ENCODE data around the gene PDE12.

The PDE12 gene

DNA sequence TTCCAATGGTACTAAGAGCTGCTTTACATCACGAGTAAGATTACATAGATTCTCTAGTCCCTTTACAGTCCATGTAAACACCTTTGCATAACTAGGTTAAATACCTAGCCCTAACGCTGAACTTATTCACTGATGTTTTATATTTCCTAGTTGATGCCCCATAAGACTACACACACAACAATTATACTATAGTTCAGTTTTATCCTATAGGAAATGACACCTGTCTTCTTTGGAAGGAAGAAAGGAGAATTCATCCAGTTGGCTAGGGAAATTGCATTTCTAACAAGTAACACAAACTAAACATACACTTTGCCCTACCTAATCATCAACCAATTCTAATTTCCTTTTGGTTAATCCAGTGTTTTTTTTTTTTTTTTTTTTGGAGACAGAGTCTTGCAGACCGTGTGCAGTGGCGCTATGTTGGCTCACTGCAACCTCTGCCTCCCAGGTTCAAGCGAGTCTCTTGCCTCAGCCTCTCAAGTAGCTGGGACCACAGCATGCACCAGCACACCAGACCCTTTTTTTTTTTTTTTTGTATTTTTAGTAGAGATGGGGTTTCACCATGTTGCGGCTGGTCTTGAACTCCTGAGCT lies 13.9 kb downstream of the PDE12 start:
- no peak overlapping the region for H3K4me3 ChIP-seq (ENCODE audit: low read length)
- TF ChIP-seq, protein P1, sequence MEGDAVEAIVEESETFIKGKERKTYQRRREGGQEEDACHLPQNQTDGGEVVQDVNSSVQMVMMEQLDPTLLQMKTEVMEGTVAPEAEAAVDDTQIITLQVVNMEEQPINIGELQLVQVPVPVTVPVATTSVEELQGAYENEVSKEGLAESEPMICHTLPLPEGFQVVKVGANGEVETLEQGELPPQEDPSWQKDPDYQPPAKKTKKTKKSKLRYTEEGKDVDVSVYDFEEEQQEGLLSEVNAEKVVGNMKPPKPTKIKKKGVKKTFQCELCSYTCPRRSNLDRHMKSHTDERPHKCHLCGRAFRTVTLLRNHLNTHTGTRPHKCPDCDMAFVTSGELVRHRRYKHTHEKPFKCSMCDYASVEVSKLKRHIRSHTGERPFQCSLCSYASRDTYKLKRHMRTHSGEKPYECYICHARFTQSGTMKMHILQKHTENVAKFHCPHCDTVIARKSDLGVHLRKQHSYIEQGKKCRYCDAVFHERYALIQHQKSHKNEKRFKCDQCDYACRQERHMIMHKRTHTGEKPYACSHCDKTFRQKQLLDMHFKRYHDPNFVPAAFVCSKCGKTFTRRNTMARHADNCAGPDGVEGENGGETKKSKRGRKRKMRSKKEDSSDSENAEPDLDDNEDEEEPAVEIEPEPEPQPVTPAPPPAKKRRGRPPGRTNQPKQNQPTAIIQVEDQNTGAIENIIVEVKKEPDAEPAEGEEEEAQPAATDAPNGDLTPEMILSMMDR (IDR thresholded peaks at IDR 0.05; ENCODE audit: insufficient read depth, low read depth, low read length, missing control alignments): no peak
- no peak for DNase-seq (ENCODE audit: low read depth)

DNA sequence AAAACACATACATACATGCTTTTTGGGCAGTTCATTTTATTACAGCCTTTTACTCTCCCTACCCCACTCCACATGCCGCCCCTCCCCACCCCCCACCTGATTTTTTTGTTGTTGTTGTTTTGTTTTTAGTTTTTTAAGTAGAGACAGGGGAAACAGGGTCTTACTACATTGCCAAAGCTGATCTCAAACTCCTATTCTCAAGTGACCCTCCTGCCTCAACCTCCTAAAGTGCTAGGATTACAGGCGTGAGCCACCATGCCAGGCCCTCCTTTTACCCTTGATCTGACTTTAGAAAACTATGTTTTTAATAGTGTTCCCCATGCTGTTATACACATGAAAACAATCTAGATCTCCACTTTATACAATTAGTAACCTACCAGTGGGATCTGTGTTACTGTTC lies 14.8 kb downstream of the PDE12 start:
- no peak for DNase-seq (ENCODE audit: low read depth)
- TF ChIP-seq, protein P1 (IDR thresholded peaks at IDR 0.05; ENCODE audit: insufficient read depth, low read depth, low read length, missing control alignments): no peak
- H3K4me3 ChIP-seq (ENCODE audit: low read length): no peak overlapping the region

DNA sequence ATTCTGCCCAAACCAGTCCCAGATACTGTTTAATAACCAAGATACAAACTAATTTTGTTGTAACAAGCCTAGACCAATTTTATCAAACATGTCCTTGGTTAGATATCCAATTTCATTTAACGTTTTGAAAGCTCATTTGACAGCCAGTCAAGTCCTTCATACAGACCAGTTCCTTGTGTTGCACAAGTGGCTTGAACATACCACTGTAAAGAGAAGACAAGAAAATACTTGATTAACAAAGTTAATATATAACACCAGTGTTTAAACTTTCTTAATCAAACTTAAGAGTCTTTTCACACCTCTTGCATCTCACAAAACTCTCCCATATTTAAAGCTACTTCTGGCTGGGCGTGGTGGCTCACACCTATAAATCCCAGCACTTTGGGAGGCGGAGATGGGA lies 16.0 kb downstream of the PDE12 start:
- no peak overlapping the region for H3K4me3 ChIP-seq (ENCODE audit: low read length)
- DNase-seq (ENCODE audit: low read depth): no peak

DNA sequence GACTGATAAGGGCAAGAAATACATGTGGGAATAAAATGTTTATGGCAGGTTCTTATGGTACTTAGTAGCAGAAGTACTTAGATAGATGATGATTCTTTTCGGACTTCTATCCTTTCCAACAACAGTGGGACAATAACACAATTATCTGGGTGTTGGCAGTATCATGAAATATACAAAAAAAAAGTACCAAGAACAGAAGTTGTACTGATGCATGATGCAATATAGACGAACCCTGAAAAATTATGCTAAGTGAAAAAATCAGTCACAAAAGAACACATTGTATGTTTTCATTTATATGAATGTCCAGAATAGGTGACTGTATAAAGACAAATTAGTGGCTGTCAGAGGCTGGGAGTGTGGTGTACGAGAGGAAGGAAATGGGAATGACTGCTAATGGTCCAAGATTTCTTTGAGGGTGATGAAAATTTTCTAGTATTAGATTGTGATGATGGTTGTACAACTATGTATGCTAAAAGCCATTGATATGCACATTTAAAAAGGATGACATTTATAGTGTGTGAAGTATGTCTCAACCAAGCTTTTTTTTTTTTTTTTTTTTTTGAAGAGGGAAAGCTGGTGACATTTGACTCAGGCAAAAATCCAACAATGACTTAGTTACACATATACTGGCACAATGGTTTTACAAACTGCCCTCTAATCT lies 20.0 kb downstream of the PDE12 start:
- TF ChIP-seq, protein P1 (IDR thresholded peaks at IDR 0.05; ENCODE audit: insufficient read depth, low read depth, low read length, missing control alignments): no peak
- no peak for DNase-seq (ENCODE audit: low read depth)
- H3K4me3 ChIP-seq (ENCODE audit: low read length): no peak overlapping the region

More for the DNA sequence above, 16.0 kb downstream of the PDE12 start:
- TF ChIP-seq, protein P1 (IDR thresholded peaks at IDR 0.05; ENCODE audit: insufficient read depth, low read depth, low read length, missing control alignments): no peak

DNA sequence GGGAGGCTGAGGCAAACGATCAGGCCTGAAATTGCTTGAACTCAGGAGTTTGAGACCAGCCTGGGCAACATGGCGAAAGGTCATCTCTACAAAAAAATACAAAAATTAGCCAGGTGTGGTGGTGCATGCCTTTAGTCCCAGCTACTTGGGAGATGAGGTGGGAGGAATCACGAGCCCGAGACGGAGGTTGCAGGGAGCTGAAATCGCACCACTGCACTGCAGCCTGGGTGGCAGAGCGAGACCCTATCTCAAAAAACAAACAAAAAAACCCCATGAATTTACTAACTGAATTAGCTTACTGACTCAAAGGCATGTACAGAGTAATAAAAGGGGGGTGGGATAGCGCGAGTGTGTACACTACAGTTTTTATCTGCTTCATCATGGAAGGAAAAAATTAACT lies 21.7 kb downstream of the PDE12 start:
- TF ChIP-seq, protein P1 (IDR thresholded peaks at IDR 0.05; ENCODE audit: insufficient read depth, low read depth, low read length, missing control alignments): no peak
- no peak for DNase-seq (ENCODE audit: low read depth)
- H3K4me3 ChIP-seq (ENCODE audit: low read length): no peak overlapping the region

DNA sequence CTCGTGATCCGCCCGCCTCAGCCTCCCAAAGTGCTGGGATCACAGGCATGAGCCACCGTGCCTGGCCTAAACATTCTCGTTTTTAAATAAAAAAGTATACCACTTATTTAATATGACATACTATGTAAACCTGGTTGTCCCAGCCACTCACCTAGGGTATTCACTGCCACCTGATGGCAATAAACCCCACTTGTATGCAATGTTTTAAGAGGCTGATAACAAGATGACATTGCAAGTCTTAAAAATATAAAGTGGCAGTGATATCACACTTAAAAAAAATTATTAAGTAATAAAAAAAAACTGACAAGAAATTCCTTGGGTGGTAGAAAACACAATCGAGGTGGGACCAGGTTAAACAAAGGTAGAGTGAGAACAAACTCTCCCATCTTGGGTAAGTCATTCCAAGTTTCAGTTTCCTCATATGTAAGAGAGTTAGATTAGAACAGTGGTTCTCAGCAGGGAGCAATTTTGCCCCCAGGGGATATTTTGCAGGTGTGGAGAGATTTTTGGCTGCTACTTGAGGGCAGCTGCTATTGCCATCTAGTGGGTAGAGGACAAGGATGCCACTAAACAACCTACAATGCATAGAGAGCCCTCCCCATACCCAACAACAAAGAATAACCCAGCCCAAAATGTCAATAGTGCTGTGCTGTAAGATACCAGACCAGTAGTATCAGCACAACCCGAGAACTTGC lies 26.5 kb downstream of the PDE12 start:
- peak; percentile 82 for DNase-seq (ENCODE audit: low read depth)
- TF ChIP-seq, protein P1 (IDR thresholded peaks at IDR 0.05; ENCODE audit: insufficient read depth, low read depth, low read length, missing control alignments): peak; percentile 71
- no peak overlapping the region for H3K4me3 ChIP-seq (ENCODE audit: low read length)
